ENCODE measurements around the gene CARMIL3.
"Not testable (repeated sequence)": the region's sequence is repeated elsewhere in the genome, so short reads cannot be mapped to it uniquely, and the experiment has no call there.

The CARMIL3 gene

GRCh38 chr14:24032727-24033418, 18.9 kb upstream of the CARMIL3 start:
- no peak for DNase-seq (ENCODE audit: low read depth)
- H3K4me3 ChIP-seq (ENCODE audit: low read depth, low read length), result no peak overlapping the region
- TF ChIP-seq CTCF (IDR thresholded peaks at IDR 0.05; ENCODE audit: low read depth, low read length, missing control alignments), result no peak

GRCh38 chr14:24035769-24036168, 16.0 kb upstream of the CARMIL3 start:
- not testable (repeated sequence) for DNase-seq (ENCODE audit: low read depth)
- H3K4me3 ChIP-seq (ENCODE audit: low read depth, low read length), result peak overlapping the region; percentile 73

GRCh38 chr14:24036169-24036962, 15.4 kb upstream of the CARMIL3 start:
- peak overlapping the region; percentile 73 for H3K4me3 ChIP-seq (ENCODE audit: low read depth, low read length)
- TF ChIP-seq CTCF (IDR thresholded peaks at IDR 0.05; ENCODE audit: low read depth, low read length, missing control alignments), result peak; percentile 76
- no peak for DNase-seq (ENCODE audit: low read depth)

- H3K4me3 ChIP-seq (ENCODE audit: low read depth, low read length), result peak overlapping the region; percentile 73; the same call in 1 of the 2 replicates
- DNase-seq (ENCODE audit: low read depth), result not testable (repeated sequence)
These were observed 14.7 kb upstream of the CARMIL3 start for GRCh38 chr14:24036963-24037657.

- DNase-seq (ENCODE audit: low read depth), result no peak
- H3K4me3 ChIP-seq (ENCODE audit: low read depth, low read length), result no peak overlapping the region
- TF ChIP-seq CTCF (IDR thresholded peaks at IDR 0.05; ENCODE audit: low read depth, low read length, missing control alignments), result no peak
These were observed 14.2 kb upstream of the CARMIL3 start for GRCh38 chr14:24037658-24038037.

- no peak overlapping the region for H3K4me3 ChIP-seq (ENCODE audit: low read depth, low read length)
- no peak for TF ChIP-seq CTCF (IDR thresholded peaks at IDR 0.05; ENCODE audit: low read depth, low read length, missing control alignments)
- no peak for DNase-seq (ENCODE audit: low read depth)
These were observed 13.1 kb upstream of the CARMIL3 start for GRCh38 chr14:24038686-24039085.

- TF ChIP-seq CTCF (IDR thresholded peaks at IDR 0.05; ENCODE audit: low read depth, low read length, missing control alignments), result no peak
- no peak for DNase-seq (ENCODE audit: low read depth)
- H3K4me3 ChIP-seq (ENCODE audit: low read depth, low read length), result no peak overlapping the region
These were observed 11.1 kb upstream of the CARMIL3 start for GRCh38 chr14:24040692-24041091.

Measured in GM12864 (cell line).